GM12892 (cell line): Measurements from ENCODE around the gene NTRK3.

ENCODE experiments used
- POLR2A ChIP-seq: IDR thresholded peaks from 2 replicates; pipeline ENCODE4 v1.6.1; 2011; ENCODE audit warnings: low read depth, low read length, control low read depth
- POLR2AphosphoS5 ChIP-seq: IDR thresholded peaks from 2 replicates; pipeline ENCODE4 v1.6.1; 2011; ENCODE audit warnings: low read depth, low read length, control low read depth
- TAF1 ChIP-seq: IDR thresholded peaks from 2 replicates; pipeline ENCODE4 v1.6.1; 2011; ENCODE audit warnings: low read depth, mild to moderate bottlenecking, control low read depth, low read length, borderline replicate concordance

DNA sequence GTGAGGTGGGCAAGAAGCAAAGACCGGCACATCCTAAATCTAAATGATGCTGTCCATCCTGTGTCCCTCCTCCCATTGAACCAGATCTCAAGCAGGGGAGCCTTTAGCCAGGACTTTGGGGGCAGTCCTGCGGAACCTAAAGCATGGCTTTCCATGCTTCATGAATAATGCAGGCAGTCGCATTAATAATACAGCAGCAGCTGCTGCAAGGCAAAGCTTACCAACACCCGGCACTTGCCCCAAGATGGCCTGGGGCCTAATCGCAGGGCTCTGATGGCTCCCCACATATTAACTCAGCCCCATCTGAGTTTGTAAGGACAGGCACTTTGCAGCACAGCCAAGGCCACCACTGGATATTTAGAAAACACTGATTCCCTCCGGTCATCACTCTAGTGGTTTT is 114.4 kb downstream of the NTRK3 start:
- TF ChIP-seq TAF1 (no peak), POLR2A (no peak), POLR2AphosphoS5 (no peak)
